HFF-Myc (cell line): ENCODE results near the gene IL34.

Source experiments
- DNase-seq: peaks from one replicate; pipeline ENCODE4 v3.0.0-alpha.2; 2011; ENCODE audit warnings: low read depth; ENCODE audit errors: extremely low read depth
- H3K4me3 ChIP-seq: replicated peaks from 2 replicates; pipeline ENCODE4 v1.5.1; 2011; ENCODE audit warnings: low read depth, mild to moderate bottlenecking, control low read depth, low read length
- TF ChIP-seq, protein P1 (sequence below): IDR thresholded peaks from 2 replicates; pipeline ENCODE4 v1.5.1; 2012; ENCODE audit warnings: mild to moderate bottlenecking, low read depth, low read length, control low read depth; ENCODE audit errors: missing control alignments

The IL34 gene

DNA sequence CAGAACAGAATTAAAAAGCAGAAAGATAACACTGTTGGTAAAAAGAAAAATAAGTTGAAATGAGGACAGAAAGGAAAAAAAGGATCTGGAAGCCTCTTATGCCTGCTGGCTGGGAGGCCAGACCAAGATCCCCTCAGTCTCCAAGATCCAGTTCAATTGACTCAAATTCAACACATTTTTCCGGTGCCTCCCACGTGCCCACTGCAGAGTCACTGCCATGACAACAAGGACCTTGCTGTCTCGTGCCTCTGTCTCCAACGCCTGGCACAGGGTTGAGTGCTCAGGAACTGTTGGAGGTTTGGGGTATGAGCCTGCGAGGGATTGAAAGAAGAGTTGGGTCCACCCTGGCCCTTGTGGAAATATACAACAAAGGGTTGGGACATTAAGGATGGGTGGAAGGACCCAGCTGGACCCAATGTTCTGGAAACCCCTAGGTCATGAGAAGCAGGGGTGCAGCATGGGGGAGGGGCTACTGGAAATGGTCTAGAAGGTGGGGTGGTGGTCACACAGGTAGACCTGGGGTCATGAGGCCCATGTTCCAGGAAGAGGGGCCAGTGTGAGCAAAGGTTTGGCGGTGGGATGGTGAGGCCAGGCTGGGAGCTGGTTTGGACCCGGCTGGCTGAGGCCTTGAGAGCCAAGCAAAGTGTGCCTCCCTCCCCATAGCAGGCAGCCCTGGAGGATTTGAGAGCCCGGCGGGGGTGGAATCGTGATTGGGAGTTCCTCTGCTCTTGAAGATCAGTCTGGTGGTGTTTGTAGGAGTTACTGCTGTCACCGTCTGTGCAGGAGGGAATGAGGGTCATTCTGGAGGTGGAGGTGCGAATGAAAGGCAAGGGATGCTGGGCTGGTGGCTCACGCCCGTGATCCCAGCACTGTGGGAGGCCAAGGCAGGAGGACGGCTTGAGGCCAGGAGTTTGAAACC, 1.3 kb downstream of the IL34 start:
- no peak for DNase-seq
- H3K4me3 ChIP-seq: no peak overlapping the region
- TF ChIP-seq, protein P1, sequence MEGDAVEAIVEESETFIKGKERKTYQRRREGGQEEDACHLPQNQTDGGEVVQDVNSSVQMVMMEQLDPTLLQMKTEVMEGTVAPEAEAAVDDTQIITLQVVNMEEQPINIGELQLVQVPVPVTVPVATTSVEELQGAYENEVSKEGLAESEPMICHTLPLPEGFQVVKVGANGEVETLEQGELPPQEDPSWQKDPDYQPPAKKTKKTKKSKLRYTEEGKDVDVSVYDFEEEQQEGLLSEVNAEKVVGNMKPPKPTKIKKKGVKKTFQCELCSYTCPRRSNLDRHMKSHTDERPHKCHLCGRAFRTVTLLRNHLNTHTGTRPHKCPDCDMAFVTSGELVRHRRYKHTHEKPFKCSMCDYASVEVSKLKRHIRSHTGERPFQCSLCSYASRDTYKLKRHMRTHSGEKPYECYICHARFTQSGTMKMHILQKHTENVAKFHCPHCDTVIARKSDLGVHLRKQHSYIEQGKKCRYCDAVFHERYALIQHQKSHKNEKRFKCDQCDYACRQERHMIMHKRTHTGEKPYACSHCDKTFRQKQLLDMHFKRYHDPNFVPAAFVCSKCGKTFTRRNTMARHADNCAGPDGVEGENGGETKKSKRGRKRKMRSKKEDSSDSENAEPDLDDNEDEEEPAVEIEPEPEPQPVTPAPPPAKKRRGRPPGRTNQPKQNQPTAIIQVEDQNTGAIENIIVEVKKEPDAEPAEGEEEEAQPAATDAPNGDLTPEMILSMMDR: no peak

DNA sequence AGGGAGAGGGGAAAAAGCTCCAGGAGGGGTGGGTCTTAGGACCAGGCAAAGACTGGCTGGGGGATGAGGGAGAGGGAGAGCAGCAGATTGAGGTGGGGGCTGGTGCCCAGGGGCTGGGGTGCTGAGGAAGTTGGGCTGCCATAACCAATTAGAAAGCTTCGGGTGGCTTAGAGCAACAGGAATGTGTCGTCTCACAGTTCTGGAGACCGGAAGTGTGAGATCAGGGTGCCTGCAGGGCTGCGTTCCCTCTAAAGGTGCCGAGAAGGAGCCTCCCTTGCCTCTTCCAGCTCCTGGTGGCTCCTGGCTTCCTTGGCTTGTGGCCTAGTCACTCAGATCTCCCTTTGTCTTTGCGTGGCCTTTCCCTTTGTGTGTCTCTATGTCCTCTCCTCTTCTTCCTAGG, 2.2 kb downstream of the IL34 start:
- DNase-seq: no peak
- TF ChIP-seq, protein P1: no peak
- H3K4me3 ChIP-seq: no peak overlapping the region

DNA sequence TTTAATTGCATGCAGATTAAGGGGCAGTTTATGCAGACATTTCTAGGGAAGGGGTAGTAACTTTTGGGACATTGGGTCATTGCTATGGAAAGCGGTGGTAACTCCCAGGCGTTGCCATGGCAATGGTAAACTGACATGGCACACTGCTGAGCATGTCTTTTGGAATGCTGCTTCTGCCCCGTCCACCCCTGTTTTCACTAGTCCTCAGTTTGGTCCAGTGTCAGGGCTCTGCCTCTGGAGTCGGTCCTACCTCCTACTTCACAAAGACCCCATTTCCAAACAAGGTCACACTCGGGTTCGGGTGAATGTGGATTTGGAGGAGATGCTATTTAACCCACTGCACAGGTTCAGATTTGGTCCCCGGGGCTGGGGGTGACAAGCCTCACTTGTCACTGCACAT, 2.9 kb downstream of the IL34 start:
- TF ChIP-seq, protein P1: no peak
- H3K4me3 ChIP-seq: no peak overlapping the region
- DNase-seq: no peak

DNA sequence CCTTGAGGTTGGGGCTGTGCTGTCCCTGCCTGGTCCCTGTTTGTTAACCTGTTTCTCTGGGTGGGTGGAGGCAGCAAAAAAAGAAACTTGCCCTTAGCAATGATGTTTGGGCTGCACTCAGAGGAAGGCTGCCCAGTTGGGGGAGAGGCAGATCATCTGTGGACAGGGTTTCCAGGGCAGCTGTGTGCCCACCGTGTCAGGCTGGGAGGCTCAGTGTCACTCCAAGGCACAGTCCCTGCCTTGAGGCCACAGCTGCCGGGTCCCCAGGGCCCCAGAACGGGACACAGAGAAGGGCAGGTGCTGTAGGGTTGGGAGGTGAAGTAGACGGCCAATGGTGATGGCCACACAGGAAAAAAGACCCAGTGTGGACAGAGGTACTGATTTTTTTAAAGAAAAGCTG, 3.9 kb downstream of the IL34 start:
- no peak for DNase-seq
- TF ChIP-seq, protein P1: no peak
- no peak overlapping the region for H3K4me3 ChIP-seq

DNA sequence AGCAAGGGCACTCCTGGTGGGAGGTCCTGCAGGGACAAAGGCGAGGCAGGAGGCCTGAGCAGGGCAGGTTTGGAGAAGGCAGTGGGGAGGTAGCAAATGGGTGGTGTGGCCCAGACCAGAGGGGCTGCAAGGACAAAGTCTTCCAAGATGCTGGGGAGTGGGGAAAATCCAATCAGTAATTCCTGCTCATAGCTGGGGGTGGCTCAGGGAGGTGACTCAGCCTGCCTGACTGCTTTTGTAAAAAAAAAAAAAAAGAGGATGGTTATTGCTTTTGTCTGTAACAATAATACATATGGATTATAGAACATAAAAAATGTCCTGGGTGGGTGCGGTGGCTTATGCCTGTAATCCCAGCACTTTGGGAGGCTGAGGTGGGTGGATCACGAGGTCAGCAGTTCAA, 5.2 kb downstream of the IL34 start:
- DNase-seq: no peak
- no peak overlapping the region for H3K4me3 ChIP-seq
- TF ChIP-seq, protein P1: no peak

DNA sequence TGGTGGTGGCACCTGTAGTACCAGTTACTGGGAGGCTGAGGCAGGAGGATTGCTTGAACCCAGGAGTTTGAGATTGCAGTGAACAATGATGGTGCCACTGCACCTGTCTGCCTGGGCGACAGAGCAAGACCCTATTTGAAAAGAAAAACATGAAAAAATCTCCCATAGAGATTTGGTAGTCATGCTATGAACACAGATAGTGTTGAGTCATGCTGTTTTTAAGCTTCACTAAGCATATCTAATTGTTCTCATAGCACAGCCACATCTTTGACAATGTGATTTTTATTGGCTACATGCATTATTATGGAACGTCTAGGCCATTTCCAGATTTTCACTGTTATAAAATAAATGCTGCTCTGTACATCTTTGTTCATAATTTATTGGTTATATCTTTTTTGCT, 6.0 kb downstream of the IL34 start:
- no peak overlapping the region for H3K4me3 ChIP-seq
- no peak for DNase-seq
- TF ChIP-seq, protein P1: no peak

DNA sequence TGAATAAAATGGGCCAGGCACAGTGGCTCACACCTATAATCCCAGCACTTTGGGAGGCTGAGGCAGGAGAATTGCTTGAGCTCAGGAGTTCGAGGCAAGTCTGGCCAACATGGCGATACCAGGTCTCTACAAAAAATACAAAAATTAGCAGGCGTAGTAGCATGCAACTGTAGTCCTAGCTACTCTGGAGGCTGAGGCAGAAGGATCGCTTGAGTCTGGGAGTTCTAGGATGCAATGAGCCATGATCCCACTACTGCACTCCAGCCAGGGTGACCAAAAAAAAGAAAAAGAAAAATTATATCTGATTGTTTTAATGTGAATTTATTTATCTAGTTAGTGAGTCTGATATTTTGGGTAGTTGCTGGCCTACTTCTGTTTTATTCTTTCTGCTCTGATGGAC, 7.0 kb downstream of the IL34 start:
- TF ChIP-seq, protein P1: no peak
- no peak overlapping the region for H3K4me3 ChIP-seq
- DNase-seq: no peak
